Vagina (tissue), 2 donors: Measurements from ENCODE around the gene DHX58.

Experiments
- CTCF ChIP-seq, 3 experiments: fragments of 450-650 bp in 2 of 3; fragments of 200-600 bp in 1 of 3; sonication (generic) in 1 of 3; IDR thresholded peaks; one replicate each; pipeline ENCODE4 v1.5.1; 2017 to 2019; ENCODE audit warnings: antibody characterized with exemption in 3 of 3, mild to moderate bottlenecking in 2 of 3, moderate library complexity in 2 of 3
- POLR2A ChIP-seq, 2 donors: fragments of 450-650 bp; IDR thresholded peaks; one replicate each; pipeline ENCODE4 v1.6.1; 2017; ENCODE audit warnings: antibody characterized with exemption in 2 of 2, mild to moderate bottlenecking in 2 of 2, moderate library complexity in 2 of 2
- POLR2AphosphoS5 ChIP-seq, 2 donors: sonication (generic); formaldehyde crosslinking; IDR thresholded peaks; one replicate each; pipeline ENCODE4 v1.9.0; 2017; ENCODE audit warnings: antibody characterized with exemption in 2 of 2, mild to moderate bottlenecking in 2 of 2, low read depth in 1 of 2; ENCODE audit not compliant: insufficient read depth in 1 of 2

GRCh38 chr17:42053731-42054500 lies 58.6 kb downstream of the DHX58 start:
- TF ChIP-seq CTCF (IDR thresholded peaks at IDR 0.05): no peak
- no peak for TF ChIP-seq POLR2AphosphoS5 (IDR thresholded peaks at IDR 0.05; ENCODE audit: insufficient read depth in 1 of 2, low read depth in 1 of 2)
- no peak for TF ChIP-seq POLR2A (IDR thresholded peaks at IDR 0.05)
